CMK (cell line): ENCODE data around the gene SERPINE1.

Source experiments
- DNase-seq: peaks from one replicate; pipeline ENCODE4 v3.0.0-alpha.2; 2010; ENCODE audit warnings: low read depth

The SERPINE1 gene

DNA sequence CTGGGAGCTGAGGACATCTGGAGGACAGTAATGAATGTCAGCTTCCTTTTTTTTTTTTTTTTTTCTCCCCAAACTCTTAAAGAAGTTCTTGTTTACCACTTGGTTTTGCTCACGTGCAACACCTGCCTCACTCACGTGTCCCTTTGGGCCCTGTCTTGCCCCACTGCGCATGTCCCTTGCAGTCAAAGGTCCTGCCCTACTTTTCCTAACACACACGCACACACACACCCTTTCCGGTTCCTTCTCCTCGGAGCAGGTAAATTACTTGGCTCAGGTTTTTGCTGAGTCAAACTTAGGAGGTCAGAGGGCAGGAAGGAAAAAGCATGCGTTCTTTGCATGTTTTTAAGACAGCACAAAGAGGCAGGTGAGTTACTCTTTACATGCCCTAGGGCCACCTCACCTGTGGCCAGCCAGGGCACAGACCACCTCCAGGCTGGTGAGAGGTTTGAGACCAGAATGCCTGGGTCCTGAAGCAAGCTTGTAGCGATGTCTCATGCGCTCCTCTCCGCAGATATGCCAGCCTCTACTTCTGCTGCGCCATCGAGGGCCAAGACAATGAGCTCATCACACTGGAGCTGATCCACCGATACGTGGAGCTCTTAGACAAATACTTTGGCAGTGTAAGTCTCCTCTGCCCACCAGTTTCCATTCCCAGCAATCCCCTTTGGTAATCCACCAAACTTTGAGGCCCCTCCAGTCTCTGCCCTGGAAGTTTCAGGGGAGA is 30.1 kb downstream of the SERPINE1 start:
- no peak for DNase-seq

DNA sequence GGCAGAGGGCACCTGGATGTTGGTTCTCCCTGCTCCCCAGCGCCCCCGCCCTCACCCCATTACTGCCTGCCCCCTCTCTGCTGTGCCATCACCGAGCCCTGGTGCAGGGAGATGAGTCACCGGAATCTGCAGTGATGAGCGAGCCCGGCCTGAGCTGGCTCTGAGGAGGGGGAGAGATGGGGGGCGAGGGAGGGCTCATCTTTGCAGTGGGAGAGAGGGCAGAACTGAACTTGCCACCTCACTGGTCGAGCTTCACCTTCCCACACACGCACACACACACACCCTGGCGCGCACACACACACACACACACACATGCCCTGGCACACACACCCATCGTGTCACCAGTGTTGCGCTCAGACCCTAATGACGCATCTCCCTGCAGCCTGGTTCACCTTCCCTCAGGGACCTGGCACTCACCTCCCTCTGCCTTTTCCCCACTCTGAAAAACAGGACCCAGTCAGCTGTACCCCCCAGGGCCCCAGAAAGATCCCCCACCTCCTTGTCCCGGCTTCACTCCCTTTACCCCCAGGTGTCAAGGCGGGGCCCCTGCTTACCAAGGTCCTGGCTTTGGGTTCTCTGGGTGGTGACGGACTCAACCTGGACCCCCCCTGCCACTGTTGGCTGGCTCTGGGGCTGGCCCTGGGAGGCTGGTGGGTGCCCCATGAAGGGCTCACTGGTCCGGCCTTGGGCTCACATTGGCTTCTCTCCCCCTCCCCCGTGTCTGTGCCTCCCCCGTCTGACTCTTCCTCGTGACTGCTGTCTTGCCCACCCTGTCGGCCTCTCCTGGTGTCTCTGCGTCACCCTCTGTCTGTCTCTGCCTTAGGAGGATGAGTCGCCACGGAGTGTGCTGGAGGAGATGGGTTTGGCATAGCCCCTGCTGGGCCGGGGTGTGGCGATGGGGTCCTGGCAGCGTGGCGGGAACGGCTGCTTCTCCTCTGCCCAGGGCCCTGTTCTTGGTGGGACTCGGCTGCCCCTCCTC is 33.1 kb downstream of the SERPINE1 start:
- DNase-seq: no peak

DNA sequence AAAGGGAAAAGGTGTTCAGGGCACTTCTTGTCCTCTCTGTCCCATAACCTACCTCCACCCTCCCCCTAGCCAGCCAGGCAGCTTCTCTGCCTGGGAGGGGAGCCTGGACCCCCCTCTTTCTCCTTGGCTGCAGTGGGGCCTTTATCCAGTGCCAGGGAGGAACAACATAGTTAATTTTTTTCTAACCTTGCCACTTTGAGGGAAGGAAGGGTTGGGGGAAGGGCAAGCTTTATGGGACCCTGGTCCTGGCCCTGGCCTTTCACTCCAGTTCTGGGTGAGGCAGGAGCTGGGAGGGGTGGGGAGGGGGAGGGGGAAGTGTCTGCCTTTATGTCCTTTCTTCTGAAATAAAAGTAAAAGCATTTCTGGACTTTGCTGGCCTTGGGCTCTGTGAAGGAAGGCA is 34.0 kb downstream of the SERPINE1 start:
- no peak for DNase-seq

GRCh38 chr7:101161692-101162471 is 35.0 kb downstream of the SERPINE1 start:
- no peak for DNase-seq

DNA sequence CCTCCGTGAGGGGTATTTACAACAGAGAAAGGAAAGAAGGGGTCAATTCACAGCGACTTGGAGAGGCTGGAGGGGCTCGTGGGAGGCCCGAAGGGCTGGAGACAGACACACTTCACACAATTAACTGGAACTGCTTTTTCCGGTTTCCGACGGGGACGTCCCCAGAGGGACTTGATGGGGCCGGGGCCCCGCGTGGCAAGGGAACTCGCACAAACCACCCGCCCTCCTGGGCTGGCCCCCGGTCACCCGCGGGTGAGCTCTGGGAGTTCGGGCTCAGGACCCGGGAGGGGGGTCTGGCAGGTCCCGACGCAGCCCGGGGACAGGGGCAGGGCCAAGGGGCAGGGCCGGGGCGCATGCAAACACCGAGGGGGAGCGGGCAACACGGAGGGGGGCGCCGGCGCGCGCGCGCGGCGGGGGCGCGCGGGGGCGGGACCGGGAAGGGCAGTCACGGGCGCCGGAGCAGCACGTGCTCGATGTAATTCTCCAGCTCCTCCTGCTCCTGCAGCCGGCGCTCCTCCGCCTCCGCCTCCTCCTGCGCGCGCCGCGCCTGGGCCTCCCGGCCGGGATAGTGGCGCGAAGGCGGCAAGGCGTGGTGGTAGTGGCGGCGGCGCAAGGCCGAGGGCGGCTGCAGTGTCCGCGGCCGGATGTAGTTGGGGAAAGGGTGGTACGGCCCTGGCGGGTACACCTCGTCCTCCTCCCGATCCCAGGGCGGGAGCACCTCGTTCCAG is 35.8 kb downstream of the SERPINE1 start:
- no peak for DNase-seq

DNA sequence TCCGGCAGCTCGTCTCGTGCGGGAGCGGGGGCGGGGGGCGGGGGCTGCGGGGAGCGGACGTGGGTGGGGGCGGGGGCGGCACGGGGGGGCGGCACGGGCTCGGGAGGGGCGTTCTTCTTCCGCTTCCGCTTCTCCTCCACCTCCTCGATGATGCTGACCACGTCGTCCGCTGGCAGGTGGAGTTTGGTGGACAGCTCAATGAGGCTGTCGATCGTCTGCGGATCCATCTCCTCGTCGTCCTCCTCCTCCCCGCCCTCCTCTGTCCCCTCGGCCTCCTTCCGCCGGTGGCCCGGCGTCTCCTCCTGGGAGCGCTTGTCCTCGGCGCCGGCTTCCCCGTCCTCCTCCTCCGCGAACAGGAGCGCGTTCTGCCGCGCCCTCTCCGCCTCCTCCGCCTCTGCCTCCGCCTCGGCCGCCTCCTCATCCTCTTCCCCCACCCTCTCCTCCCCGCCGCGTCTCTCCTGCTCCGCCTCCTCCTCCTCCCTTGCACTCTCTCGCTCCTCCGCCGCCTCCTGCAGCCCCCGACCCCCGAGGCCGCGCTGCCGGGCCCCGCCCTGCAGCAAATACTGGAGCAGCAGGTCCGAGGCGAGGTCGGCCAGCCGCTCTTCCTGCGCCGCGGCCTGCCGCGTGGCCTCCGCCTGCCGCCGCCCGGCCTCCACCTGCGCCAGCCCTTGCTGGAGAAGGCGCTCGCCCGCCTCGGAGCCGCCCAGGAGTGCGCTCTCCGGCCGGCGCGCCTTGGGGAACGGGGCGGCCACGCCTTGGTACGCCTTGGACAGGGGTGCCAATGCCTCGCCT is 36.6 kb downstream of the SERPINE1 start:
- no peak for DNase-seq

DNA sequence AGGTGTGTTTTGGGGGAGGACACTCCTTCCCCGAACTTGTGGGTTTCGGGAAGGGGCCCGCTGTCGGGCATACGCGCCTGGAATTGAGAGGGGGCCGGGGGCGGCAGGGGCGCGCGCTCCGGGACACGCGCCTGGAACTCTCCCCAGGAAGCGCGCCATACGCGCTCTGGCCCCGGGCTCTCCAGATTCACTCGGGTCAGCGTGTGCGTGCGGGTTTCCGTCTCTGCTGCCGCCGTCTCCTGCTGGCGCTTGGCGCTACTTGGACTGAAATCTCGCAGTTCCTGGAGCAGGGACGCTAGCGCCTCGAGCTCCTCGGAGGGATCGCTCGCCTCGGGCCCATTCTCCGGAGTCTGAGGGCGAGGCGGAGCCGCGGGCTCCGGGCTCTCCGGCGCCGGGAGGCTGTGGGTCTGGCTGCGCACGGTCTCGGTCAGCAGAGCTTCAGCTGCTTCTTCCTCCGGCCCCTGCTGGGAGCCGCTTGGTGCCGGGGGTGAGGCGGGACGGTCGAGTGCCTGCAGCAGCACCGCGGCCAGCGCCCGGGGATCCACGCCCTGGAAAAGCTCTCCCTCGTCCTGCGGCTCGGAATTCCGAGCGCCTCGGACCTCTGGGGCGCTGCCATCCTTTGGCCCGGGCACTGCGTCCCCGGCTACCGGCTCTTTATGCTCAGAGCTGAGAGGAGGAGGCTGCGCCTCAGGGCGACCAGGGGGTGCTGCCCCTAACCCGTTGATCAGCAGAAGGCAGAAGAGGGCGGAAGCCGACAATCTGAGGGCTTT is 37.4 kb downstream of the SERPINE1 start:
- DNase-seq: no peak

DNA sequence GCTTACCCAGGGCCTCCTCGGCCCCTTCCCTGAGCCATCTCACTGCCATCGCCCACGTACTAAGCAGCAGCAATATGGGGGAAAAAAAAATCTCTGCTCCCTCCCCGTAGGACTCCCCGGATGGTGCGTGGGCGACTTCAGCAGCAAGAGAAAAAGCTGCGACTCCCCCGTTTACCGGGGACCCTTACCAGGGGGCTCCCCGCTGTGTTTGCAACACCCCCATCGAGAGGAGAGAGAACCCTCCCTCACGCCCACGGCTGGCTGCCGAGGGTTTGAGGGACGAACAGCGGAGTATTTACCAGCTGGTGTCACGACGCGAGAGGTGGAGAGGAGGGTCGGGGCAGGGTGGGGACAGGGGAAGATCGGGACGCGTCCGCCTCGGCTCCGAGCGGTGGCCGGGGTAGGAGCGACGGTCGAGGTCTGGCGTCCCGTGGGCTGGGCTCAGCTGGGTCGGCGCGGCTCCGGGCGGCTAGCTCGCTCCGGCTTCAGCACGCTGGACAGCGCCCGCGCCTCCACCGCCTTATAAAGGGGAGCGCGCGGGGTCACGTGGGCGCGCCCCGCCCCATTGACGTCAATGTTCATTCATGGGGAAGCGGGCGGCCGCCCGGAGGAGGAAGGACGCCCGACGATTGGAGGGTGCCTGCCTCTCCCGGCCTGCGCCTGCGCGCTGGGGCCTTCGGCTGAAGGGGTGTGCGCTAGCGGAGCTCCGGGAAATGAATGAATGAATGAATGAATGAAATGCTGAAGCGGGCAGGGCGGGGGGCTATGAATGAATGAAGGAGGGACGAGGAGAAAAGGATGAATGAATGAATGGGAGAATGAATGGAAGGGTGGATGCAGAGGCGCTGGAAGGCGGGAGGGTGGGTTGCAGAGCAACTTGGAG is 38.4 kb downstream of the SERPINE1 start, which contains the start of gene VGF:
Gene VGF (minus strand): TSS at position 495 of the 883 bp plus-strand sequence. CDS start 726 bp downstream, outside the sequence.
- DNase-seq: peak; percentile 85

DNA sequence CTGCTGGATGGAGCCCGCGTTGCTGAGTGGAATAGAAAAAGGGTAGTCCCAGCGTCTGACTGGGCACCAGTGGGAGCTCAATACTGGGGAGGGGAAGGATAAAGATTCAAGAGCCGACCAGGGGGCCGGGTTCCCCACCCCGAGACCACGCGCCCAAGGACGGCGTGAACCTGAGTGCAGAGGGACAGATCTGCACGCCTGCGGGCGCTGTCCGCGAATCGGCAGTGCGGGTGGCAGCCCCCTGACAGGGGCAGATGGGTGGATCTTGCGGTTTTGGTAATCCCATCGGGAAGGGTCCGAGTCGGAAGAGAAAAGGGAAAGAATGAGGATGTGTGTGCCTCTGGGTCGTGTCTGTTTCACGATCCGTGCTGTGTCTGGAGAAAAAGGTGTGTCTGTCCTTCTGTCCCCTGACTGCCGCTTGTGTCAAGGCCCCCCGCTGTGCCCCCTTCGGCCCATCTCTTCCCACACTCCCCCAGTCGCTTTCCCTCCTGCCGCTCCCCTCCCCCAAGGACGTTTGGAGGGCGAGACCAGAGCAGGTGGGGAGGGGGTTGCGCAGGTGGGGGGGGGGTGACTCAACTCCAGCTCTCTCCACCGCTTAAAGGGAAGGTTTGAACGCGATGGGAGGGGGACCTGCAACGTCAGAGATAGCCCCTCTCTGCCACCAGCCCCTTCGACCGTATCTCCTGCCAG is 39.2 kb downstream of the SERPINE1 start:
- no peak for DNase-seq

GRCh38 chr7:101166648-101166908 is 39.7 kb downstream of the SERPINE1 start:
- DNase-seq: no peak

GRCh38 chr7:101166909-101167644 is 40.2 kb downstream of the SERPINE1 start:
- DNase-seq: no peak

DNA sequence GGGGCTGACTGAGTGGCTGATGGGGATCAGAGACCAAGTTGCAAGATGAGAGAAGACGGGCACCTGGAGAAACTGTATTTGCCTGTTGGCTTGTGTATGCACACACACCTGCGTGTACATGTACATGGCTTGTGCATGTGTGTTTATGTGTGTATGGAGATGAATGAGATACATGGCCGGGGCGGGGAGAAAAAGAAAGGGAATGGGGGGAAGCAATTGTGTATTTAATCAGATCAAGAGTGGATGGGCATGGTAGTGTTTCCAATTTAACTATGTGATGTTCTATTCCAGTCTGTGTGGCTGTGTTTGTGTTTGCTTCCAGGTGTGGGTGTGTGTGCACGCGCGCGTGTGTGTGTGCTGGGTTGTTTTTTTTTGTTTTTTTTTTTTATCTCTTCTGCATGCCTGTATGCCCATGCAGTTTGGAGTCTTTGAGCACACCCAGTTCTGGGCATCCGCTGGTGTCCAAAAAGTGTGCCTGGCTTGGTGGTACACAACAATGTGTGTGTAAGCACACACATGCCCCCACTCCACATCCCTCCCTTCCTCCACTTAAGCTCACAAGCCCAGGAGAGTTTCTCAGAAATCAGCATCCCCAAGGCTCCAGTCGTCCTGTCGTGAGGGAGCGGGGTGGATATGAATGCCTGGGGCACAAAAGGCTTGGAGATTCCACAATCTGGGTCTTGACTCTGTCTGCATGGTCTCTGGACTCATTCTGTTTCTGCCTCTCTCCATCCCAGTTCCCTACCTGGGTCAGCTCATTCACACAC is 40.9 kb downstream of the SERPINE1 start:
- no peak for DNase-seq

DNA sequence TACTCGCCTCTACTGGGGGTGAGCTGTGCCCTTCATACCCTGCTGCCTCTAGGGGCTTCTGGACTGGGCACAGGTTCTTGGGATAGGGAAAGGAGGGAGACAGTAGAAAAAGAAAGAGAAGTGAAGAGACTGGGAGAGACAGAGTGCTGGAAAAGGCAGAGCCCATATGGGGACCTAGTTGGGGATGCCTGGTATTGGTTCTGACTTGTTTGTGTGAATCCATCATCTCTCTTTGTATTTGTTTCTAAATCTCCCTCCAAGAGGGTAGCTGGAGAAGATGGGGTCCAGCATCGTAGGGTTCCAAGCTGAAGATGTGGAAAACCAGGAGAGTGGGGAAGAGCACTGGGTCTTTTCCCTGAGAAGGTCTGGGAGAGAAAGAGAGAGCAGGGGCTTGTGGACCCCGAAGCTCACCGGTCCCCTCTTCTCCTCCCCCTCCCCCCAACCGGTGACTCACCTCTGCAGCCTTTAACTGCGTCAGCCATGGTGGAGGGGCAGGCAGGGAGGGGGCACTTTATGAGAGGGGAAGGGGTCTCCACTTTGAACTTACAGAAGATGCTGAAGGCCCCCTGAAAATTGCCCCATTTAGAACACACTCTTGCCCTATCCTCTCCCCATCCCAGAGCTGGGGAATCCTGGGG is 41.6 kb downstream of the SERPINE1 start:
- DNase-seq: no peak

DNA sequence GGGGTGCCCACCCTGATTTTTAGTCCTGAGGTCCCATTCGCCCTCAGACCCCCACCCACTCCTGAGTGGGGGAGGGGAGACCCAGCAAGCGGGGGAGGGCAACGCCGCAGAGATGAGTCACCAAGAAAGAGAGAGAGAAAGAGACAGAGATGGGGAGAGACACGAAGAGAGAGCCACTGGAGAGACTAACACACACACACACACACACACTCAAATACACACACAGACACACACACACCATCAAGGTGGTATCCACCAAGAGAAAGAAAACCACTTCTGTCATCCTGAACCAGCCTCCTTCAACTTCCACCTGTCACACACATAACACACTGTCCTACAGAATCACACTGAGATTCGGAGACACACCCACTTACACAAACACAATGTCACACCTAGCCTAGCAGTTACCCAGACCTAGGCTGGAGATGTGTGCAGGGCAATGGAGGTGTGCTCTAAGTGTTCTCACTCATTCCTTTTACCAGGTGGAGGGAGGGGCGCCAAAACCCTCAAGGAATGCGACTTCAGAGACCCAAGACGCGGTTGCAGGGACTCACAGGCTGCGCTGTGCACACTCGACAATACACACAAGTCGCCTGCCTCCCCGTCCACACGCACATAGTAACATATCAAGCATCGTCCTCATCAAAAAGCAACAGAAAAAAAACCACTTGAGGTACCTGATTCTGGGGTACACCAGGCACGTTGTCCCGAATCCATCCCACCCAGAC is 42.4 kb downstream of the SERPINE1 start:
- no peak for DNase-seq

- no peak for DNase-seq
Measured at GRCh38 chr7:101169838-101170551, 43.1 kb downstream of the SERPINE1 start.
